DOHH2 (cell line): Measurements from ENCODE around the gene UBR2.

Source experiments
- EZH2phosphoT487 ChIP-seq: fragments of 200-600 bp; sonication (generic); IDR thresholded peaks from 2 replicates; pipeline ENCODE4 v1.6.1; 2017; ENCODE audit warnings: borderline replicate concordance, mild to moderate bottlenecking, antibody characterized with exemption, low read length, moderate library complexity, mixed read lengths
- TF ChIP-seq, protein P1 (sequence below): fragments of 200-600 bp; sonication (generic); IDR thresholded peaks from one replicate; pipeline ENCODE4 v1.5.1; 2014; ENCODE audit warnings: antibody characterized with exemption, mild to moderate bottlenecking, low read depth, low read length; ENCODE audit not compliant: poor library complexity, severe bottlenecking

DNA sequence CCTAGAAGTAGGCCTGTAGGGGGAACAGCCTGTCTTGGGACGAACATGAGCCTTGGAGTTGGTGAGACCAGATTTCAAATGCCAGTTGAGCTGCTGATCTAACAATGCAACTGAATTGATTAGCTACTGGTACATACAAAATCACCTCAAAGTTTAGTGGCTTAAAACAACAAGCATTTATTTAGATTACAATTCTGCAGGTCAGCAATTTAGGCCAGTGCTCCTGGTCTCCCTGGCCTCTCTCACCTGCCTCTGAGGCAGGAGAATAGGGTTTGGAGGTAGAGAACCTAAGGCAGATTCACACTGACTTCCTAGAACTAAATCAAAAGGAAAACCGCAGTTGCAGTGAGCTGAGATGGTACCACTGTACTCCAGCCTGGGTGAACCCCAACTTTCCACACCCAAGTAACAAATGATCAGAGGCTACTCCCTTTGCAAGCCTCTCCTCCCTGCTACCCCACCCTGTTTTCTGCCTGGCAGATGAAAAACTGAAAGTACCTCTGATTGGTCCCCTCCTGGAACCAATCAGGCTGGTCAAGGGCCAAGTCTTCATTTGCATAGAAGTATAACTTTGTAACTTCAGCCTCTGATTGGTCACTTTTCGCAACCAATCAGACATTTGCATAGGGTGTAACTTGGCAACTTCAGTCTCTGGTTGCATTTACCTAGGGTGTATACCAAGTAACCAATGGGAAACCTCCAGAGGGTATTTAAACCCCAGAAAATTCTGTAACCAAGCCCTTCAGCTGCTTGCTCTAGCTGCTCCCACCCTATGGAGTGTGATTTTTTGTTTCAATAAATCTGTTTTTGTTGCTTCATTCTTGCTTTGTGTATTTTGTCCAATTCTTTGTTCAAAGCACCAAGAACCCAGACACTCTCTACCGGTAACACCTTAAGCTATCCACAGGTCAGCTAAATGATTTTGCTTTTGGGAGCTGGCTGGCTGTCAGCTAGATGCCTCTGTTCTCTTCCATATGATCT, 8.1 kb upstream of the UBR2 start:
- TF ChIP-seq, protein P1, sequence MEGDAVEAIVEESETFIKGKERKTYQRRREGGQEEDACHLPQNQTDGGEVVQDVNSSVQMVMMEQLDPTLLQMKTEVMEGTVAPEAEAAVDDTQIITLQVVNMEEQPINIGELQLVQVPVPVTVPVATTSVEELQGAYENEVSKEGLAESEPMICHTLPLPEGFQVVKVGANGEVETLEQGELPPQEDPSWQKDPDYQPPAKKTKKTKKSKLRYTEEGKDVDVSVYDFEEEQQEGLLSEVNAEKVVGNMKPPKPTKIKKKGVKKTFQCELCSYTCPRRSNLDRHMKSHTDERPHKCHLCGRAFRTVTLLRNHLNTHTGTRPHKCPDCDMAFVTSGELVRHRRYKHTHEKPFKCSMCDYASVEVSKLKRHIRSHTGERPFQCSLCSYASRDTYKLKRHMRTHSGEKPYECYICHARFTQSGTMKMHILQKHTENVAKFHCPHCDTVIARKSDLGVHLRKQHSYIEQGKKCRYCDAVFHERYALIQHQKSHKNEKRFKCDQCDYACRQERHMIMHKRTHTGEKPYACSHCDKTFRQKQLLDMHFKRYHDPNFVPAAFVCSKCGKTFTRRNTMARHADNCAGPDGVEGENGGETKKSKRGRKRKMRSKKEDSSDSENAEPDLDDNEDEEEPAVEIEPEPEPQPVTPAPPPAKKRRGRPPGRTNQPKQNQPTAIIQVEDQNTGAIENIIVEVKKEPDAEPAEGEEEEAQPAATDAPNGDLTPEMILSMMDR: no peak
- TF ChIP-seq EZH2phosphoT487: no peak
